Measurements from ENCODE around the gene ELAC1.
"Not testable (repeated sequence)": the region's sequence is repeated elsewhere in the genome, so short reads cannot be mapped to it uniquely, and the experiment has no call there.

The ELAC1 gene, protein sequence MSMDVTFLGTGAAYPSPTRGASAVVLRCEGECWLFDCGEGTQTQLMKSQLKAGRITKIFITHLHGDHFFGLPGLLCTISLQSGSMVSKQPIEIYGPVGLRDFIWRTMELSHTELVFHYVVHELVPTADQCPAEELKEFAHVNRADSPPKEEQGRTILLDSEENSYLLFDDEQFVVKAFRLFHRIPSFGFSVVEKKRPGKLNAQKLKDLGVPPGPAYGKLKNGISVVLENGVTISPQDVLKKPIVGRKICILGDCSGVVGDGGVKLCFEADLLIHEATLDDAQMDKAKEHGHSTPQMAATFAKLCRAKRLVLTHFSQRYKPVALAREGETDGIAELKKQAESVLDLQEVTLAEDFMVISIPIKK

DNA sequence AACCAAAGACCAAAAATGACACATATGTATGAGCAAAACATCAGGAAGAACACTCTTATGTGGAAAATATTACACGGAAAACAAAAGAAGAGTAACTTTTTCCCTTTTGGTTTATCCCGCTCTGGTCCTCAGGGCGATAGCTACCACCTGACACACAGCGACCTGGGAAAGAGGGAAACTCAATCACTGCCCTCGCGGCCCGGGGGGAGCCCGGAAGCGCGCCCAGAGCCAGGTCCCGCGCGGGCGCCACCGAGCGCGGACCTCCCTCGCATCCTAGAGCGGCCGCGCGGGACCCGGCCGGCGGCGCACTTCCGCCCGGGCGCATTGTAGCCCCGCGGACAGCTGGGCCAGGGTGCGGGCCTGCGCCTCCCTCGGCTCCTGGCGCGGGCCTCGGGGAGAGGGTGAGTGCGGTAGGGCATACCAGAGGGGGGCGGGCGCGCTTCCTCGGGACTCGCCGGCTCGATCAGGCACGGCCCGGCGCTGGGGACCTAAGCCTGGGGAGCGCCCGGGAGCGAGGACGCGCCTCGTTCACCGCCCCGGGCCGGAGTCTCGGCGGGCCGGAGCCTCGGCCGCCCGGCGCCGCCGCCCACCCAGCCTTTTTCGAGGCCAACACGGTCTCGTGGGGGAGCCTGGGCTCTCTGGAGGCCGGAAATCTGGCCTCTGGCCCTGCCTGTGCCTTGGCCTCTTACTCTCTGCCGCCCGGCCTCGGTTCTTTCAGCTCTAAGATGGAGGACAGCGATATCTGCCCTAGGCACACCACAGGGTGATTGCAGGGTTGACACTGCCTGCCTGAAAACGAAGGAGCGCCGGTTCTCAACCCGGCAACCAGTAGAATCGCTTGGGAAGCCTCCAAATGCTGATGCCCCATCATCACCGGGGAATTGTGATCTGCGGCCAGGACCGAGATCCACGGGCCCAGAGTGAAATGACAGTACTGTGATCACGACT is at the start of gene ELAC1:
ELAC1 (plus strand) TSS at position 327 of the 948 bp plus-strand sequence. CDS start 6,365 bp downstream, outside the sequence.
- no peak for FAIRE-seq

DNA sequence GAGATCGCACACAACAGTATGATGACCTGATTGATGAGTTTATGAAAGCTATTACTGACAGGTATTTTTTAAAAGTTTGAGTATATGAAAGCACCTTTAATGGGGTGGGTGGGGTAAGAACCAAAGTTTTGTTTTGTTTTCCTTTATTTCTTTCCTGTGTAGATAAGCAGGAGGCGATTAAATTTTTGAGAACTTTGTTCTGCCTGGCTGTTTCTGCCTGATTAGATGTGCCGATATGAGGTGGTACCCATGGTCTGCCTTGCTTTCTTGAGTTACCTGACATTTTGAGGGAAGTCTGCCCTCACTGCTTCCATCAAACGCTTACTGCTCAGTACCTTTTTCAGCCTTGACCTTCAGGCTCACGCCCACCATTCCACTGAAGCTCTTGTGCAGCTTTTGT is 49.7 kb upstream of the ELAC1 start:
- no peak for FAIRE-seq

DNA sequence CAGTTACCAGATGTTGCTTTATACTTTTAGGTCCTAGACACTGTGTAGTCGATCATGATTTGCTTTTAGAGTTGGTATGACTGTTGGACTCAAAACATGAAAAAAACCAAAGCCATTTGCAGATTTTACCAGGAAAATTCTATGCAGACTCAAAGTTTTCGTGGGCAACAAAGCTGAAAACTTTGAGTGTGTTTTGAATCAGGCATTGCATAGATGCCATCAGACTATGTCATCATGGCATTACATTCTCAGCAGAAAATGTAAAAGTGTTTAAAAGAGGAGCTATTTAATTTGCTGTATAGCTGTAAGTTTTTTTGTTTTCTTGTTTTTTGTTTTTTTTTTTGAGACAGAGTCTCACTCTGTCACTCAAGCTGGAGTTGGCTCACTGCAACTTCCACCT is 43.5 kb upstream of the ELAC1 start:
- FAIRE-seq, result no peak

DNA sequence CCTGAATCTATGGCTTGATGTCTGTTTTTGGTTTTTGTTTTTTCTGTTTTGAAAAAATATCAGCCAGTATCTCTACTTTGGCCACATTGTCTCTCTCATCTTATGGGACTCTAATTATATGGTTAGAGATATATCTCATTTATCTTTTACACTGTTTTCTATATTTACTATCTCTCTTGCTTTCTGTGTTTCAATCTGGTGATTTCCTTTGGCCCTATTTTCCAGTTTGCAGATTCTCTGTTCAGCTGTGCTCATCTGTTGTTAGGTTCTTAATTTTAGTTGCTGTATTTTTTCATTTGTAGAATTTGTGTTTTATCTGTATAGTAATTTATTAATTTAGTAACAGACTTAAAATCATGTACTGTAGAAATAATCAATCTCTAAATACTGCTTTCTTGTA is 41.3 kb upstream of the ELAC1 start:
- peak; percentile 3 for FAIRE-seq

DNA sequence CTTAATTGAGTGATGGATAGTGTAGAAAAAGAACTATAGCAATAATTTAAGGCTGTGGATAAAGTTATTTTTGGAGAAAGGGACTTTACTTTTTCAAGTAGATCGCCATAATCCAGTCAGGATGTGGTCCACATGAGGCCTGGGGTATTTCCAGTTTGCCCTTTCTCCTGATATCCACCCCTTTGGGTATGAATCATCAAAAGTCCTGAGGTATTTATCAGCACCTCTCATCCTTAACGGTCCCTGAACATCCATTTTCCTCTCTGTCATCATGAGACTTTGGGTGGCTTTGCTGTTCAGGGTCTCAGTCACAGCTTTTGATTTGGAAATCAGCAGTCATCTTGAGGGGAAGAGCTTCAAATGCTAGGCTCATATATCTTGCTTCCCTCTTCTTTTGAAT is 39.3 kb upstream of the ELAC1 start:
- FAIRE-seq, result no peak

DNA sequence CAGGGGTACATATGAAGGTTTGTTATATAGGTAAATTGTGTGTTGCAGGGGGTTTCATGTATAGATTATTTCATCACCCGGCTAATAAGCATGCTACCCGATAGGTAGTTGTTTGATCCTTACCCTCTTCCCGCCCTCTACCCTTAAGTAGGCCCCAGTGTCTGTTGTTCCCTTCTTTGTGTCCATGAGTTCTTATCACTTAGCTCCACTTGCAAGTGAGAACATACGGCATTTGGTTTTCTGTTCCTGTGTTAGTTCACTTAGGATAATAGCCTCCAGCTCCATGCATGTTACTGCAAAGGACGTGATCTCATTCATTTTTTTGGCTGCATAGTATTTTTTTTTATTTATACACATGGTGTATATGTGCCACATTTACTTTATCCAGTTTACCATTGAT is 34.2 kb upstream of the ELAC1 start:
- FAIRE-seq, result no peak

DNA sequence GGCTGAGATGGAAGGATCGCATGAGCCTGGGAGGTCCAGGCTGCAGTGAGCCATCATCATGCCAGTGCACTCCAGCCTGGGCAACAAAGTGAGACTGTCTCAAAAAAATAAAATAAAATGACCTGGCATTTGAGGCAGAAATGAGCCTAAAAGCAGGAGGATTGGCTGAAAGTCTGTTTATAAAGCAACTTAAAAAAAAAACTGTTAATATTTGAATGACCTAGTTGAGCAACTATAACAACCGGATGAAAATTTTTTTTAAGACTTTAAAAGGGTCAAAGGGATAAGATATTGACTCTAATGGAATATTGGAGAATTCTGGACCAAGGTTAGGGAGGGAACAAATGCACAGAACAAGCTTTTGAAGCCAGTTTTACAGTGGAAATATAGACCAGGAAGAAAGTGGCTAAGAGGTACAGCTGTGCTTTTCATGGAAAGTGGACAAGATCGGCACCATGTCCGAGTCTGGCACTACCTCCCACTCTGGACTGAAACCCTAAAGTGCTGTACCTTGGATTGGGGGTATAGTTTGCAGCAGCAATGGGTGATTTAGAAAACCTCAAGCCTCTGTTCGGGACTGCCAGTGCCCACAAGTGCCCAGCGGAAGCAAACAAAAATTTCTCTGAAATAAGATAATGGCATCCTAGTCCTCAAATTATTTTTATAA is 33.2 kb upstream of the ELAC1 start:
- no peak for FAIRE-seq

DNA sequence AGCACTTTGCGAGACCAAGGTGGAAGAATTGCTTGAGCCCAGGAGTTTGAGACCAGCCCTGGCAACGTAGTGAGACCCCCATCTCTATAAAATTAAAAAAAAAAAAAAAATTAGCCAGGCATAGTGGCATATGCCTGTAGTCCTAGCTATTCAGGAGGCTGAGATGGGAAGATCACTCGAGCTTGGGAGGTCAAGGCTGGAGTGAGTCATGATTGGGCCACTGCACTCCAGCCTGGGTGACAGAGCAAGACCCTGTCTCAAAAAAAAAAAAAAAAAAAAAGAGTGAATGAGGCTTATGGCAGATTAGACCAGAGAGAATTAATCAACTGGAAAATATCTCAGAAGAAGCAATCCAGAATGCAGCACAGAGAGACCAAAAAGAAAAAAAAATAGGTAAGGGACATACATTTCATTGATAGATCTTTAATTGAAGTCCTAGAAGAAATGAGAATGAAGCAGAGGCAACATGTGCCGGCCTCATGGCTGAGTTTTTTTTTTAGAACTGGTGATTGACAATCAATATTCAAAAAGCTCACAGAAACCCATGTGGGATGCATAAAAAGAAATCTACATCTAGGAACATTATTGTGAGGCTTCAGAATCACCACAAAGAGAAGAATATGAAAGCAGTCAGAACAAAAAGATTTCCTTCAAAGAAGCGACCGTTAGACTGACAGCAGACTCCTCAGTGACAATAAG is 32.2 kb upstream of the ELAC1 start:
- no peak for FAIRE-seq

DNA sequence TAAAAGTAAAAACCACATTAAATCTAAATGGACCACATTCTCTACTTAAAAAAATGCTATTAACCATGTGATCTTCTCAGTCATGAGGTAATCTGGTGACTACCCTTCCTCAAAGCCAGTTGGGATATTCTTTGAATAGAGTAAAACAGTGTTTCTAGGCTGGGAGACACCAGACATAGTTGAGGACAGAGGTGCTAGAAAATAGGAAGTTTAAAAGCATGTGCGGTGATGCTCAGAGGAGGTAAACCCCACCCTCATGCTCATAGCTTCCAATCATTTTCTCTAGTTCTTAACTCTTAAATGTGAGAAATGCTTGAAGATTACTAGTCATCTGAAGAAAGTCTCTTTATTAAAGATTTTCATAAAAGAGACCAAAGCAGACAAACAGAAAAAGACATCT is 30.7 kb upstream of the ELAC1 start:
- no peak for FAIRE-seq

DNA sequence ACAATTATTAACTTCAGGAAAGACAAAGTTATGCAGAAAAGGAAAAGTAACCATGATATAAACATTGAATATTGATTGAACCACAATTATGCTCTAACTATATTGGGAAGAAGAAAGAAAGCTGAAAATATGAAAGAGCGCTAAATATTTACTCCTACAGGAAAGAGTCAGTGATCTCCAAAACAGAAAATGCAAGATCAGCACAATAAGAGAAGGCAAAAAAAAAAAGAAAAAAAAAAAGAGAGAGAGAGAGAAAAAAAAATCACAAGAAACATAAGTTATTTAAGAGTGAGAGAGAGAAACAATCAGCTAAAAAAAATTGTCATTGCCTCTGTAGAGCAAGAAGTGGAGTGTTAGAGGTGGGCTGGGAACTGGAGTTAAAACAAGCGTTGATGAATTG is 28.9 kb upstream of the ELAC1 start:
- peak; percentile 64 for FAIRE-seq

DNA sequence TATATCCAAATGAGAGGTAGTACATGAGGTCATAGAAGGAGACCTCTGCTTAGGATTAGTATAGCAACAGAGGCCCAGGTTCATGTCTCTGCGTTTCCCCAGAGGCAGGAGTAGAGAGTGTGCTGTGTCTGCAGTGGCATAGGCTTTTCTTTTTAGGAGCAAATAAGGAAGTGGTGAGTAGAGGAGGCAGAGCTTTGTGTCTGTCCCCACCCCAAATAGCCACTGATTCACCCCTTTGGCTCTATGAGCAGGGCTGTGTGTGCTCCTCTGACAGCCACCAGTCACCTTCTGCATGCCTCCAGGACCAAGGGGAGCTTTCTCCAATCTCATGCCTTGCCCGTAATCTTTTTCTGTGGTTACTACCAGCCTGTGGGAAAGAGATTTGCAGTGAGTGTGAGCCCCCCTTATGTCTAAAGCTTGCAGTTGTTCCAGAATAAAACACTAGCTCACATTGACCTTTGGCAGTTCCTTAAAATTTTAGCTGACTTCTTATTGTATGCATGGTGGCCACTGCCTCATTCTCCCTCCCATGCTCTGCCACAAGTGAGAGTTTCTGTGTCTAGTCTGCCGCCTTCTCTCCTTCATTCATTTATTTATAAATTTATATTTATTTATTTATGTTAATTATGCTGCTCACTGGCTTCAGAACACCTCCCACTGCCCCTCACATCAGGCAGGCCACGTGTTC is 23.5 kb upstream of the ELAC1 start:
- FAIRE-seq, result no peak

DNA sequence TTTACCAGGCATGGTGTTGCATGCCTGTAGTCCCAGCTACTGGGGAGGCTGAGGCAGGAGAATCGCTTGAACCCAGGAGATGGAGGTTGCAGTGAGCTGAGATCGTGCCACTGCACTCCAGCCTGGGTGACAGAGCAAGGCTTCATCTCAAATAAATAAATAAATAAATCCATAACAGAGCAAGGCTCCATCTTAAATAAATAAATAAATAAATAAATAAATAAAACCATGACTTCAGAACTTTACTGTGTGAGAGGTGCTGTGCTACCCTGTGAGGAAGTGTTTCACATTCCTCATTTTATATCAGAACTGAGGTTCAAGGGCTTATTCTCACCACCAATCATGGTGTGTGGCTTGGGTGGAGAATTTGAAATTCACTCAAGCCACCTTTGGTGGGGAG is 21.9 kb upstream of the ELAC1 start:
- not testable (repeated sequence) for FAIRE-seq

DNA sequence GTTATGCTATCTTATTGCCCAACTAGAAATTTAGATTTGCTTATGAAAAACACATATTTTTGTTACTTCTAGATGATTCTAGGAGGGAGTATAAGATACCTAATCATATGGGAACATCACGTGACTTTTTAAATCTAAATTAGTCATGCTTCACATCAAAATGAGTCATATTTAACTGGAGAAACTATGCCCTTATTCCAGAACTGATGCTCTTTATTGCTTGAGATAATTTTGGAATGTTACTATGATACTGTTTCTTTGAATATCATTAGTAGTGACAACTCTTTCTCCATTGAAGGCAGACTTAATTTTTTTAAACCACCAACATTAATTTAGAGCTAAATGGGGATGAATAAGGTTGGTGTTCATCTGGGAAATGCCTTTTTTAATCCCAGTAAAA is 19.9 kb upstream of the ELAC1 start:
- no peak for FAIRE-seq

DNA sequence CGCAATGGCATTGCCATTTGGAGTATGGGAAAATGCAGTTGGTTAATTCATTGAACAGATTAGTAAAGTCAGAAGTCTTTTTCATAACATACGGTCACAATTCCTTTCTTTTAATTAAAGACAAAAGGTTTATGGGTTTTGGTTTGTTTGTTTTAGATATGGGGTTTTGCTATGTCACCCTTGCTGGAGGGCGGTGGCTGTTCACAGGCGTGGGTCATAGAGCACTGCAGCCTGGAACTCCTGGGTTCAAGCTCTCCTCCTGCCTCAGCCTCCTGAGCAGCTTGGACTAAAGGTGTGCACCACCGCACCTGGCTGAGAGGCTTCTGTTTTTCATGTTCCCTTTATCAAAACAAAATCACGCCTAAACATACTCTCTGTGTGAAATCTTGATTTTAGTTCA is 18.7 kb upstream of the ELAC1 start:
- FAIRE-seq, result no peak

DNA sequence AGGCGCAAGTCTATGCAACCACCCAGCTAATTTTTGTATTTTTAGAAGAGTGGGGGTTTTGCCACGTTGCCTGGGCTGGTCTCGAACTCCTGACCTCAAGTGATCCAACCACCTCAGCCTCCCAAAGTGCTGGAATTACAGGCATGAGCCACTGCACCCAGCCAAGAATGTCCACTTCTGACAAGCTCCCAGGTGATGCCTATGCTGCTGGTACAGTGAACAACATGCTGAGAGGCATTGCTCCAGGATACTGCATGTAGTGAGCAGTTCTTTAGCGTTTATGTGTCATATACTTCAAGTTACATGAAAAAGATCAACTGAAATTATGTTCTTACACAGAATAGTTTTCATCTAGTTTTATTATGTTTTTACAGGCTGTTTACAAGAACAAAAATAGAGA is 17.2 kb upstream of the ELAC1 start:
- FAIRE-seq, result no peak

DNA sequence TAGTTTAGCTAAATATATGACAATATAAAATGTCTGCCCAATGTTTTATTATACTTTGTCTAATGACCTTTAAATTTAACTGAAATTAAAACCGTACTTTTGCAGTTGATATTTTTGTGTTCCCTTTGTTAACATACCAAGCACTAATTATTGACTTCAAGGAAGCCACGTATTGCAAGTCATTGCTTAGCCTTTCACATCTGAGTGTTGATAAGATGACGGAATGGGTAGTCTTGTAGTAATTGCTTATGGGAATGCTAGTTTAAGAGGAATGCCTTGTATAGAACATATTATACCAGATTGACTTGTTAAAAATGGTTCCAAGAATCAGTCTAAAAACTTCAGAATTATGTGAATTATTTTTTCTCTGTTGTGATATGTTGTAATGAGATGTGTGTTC is 14.0 kb upstream of the ELAC1 start:
- FAIRE-seq, result peak; percentile 49

DNA sequence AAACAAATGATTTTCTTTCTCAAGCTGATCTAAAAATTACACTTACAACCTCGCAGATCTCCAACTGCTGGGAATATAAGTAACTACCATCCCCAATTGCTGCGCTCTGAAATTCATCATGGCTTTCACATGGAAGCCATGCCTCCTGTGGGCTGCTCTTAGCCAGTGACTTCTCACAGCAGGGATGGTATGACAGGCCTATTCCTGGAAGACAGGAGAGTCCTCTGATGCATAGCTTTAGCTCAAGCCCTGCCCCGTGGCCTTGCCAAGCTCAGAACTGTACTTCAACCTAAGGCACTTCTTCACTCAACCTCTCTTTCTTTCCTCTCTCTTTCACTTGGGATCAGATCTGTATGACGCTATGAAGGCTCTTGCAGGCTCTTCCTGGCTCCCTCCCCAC is 12.6 kb upstream of the ELAC1 start:
- no peak for FAIRE-seq

DNA sequence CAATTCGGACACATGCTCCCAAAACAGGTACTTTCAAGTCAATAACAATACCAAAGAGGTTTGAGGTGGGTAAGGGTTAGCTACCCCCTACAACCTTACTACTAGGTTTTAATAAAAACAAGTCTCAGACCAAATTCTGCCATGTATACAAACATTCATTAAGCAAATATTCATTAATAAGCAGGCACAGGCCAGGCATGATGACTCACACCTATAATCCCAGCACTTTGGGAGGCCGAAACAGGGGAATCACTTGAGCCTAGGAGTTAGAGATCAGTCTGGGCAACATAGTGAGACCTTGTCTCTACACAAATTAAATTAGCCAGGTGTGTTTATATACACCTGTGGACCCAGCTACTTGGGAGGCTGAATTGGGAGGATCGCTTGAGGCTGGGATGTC is 11.7 kb upstream of the ELAC1 start:
- FAIRE-seq, result no peak

DNA sequence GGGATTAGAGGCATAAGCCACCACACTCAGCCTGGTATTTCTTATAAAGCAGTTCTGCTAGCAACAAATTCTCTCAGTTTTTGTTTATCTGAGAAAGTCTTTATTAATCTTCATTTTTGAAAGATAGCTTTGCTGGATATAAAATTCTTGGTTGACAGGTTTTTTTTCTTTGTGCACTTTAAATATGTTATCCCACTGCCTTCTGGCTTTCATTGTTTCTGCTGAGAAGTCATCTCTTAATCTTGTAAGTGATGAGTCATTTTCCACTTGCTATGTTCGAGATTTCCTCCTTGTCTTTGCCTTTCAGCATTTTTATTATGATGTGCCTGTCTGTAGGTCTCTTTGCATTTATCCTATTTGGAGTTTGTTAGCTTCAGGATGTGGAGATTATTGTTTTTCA is 5.9 kb upstream of the ELAC1 start:
- FAIRE-seq, result no peak

DNA sequence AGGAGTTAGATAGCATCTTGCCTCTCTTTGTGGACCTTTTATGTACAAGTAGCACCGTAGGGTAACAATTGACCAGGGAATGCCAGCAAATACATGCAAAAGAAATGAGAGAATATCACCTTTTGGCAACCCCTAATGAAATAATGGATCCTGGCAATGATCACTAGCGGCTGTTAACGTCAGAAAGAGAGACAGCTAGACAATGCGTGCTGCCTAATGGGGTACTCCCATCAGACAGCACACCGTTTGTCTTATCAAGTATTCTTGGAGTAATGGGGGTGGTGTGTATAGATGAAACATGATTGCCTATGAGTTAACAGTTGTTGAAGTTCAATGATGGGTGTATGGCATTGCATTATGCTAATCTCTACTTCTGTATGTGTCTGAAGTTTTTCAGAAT is 1.6 kb downstream of the ELAC1 start:
- no peak for FAIRE-seq

DNA sequence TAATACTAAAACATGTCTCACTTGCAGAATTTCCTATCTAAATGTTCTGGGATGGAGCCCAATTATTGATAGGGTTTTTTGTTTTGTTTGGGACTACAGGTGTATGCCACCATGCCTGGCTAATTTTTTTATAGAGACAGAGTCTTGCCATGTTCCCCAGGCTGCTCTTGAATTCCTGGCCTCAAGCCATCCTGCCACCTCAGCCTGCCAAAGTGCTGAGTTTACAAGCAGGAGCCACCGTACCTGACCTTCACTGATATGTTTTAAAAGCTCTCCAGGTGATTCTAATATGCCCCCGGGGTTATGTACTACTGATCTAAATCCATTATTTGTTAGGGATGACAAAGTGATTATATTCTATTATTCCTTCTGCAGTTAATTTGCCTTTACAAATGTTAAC is 2.2 kb downstream of the ELAC1 start:
- FAIRE-seq, result no peak

DNA sequence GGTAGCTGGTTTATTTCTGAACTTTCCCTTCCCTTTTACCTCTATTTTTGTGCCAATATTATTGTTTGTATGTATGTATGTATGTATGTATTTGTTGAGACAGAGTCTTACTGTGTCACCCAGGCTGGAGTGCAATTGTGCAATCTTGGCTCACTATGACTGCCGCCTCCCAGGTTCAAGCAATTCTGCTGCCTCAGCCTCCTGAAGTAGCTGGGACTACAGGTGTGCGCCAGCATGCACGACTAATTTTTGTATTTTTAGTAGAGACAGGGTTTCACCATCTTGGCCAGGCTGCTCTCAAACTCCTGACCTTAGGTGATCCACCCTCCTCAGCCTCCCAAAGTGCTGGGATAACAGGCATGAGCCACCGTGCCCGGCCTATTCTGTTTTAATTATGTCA is 4.6 kb downstream of the ELAC1 start:
- FAIRE-seq, result not testable (repeated sequence)

Data from G401.6 (cell line).